Smooth muscle cell (in vitro differentiated cells): ENCODE results near the gene CAPN8. TPM values are rescaled to one million over a fixed set of nuclear protein-coding genes. Genes with fewer than 3 reads are reported as not detected.

Experiments used
- DNase-seq: peaks from one replicate; lab custom pipeline; 2025; ENCODE audit not compliant: unreplicated experiment; lab: John Stamatoyannopoulos, UW
- H2AFZ ChIP-seq: fragments of 200-600 bp; sonication (generic); 2 replicates; pipeline ENCODE4 v1.6.0; 2016; ENCODE audit warnings: antibody characterized with exemption, low read depth, mild to moderate bottlenecking
- H3F3A ChIP-seq: fragments of 200-600 bp; sonication (generic); 2 replicates; pipeline ENCODE4 v1.6.0; 2017; ENCODE audit warnings: antibody characterized with exemption, low read depth
- H3K27ac ChIP-seq: fragments of 200-600 bp; sonication (generic); 2 replicates; pipeline ENCODE4 v1.5.1; 2016; ENCODE audit warnings: low read depth, mild to moderate bottlenecking
- H3K27me3 ChIP-seq: fragments of 200-600 bp; sonication (generic); 2 replicates; pipeline ENCODE4 v1.6.1; 2016; ENCODE audit warnings: low read depth, mild to moderate bottlenecking
- H3K36me3 ChIP-seq: fragments of 200-600 bp; sonication (generic); 2 replicates; pipeline ENCODE4 v1.5.1; 2016; ENCODE audit warnings: low read depth
- H3K4me1 ChIP-seq: fragments of 200-600 bp; sonication (generic); 2 replicates; pipeline ENCODE4 v1.5.1; 2016; ENCODE audit warnings: low read depth
- H3K4me2 ChIP-seq: fragments of 200-600 bp; sonication (generic); 2 replicates; pipeline ENCODE4 v1.6.0; 2016; ENCODE audit warnings: mild to moderate bottlenecking
- H3K4me3 ChIP-seq: fragments of 200-600 bp; sonication (generic); 2 replicates; pipeline ENCODE4 v1.5.1; 2016; ENCODE audit warnings: mild to moderate bottlenecking
- H3K79me2 ChIP-seq: fragments of 200-600 bp; sonication (generic); 2 replicates; pipeline ENCODE4 v1.6.0; 2016; ENCODE audit warnings: low read depth, mild to moderate bottlenecking
- H3K9ac ChIP-seq: fragments of 200-600 bp; sonication (generic); 2 replicates; pipeline ENCODE4 v1.6.0; 2016; ENCODE audit warnings: low read depth
- H3K9me3 ChIP-seq: fragments of 200-600 bp; sonication (generic); replicated peaks from 2 replicates; pipeline ENCODE4 v1.5.1; 2016; ENCODE audit warnings: low read depth
- H4K20me1 ChIP-seq: fragments of 200-600 bp; sonication (generic); 2 replicates; pipeline ENCODE4 v1.6.0; 2016; ENCODE audit warnings: low read depth
- WGBS: methylation state at CpG from one replicate; pipeline ENCODE4 v1.1.7; 2016; ENCODE audit warnings: low lambda C conversion rate; 5-methylcytosine and 5-hydroxymethylcytosine counted together
- polyA plus RNA-seq: library from polyadenylated mRNA; unstranded; fragments of >200 nt; fragmentation: Nextera tagmentation; extraction: Ambion mirVana; gene quantifications from 2 replicates; pipeline ENCODE4 v1.2.1, GENCODE V29; 2016
- total RNA-seq: library from RNA; depleted of rRNA; stranded (reverse); fragments of >200 nt; gene quantifications from 2 replicates; pipeline ENCODE4 v1.2.3, GENCODE V29; 2014
- TF ChIP-seq, protein P1 (sequence below): fragments of 200-600 bp; sonication (generic); IDR thresholded peaks from 2 replicates; pipeline ENCODE4 v1.5.1; 2017; ENCODE audit warnings: borderline replicate concordance, mild to moderate bottlenecking, antibody characterized with exemption; ENCODE audit not compliant: insufficient read depth, poor library complexity, severe bottlenecking

The CAPN8 gene
- total and polyA plus RNA-seq, 2 experiments from 2014 or later = not detected

DNA sequence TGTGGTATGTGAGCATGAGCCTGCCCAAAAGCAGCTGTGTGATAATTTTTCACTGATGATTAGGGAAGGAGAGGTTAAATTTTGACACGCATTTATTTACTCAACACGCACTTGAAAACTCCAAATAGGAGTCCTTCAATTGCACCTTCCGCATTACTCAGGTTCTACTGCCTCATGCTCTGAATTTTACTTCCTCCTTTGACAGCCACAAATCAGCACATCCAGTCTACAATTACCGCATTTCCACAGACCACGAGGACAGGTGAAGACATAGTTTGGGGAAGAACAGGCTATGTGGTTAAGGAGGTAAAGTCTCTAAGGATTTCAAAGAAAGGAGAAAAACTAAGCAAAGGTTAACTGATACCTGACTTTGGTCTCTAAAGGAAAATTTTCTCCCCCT lies 2.6 kb downstream of the CAPN8 start:
- Histone ChIP-seq H3F3A (no peaks in the 10 kb centered on the region), H3K4me2 (no peak overlapping the region), H3K9ac (no peak overlapping the region), H3K27me3 (peaks cover 4% of the 10 kb centered on the region), H2AFZ (no peak overlapping the region), H3K79me2 (no peaks in the 10 kb centered on the region), H3K36me3 (no peaks in the 10 kb centered on the region), H3K27ac (no peak overlapping the region), H3K4me1 (no peaks in the 10 kb centered on the region), H4K20me1 (no peaks in the 10 kb centered on the region), H3K9me3 (no peaks in the 10 kb centered on the region), H3K4me3 (no peak overlapping the region)
- no peak for DNase-seq
- whole genome bisulfite sequencing = 74% methylated on average over 5 of the region's 5 CpGs
- TF ChIP-seq, protein P1, sequence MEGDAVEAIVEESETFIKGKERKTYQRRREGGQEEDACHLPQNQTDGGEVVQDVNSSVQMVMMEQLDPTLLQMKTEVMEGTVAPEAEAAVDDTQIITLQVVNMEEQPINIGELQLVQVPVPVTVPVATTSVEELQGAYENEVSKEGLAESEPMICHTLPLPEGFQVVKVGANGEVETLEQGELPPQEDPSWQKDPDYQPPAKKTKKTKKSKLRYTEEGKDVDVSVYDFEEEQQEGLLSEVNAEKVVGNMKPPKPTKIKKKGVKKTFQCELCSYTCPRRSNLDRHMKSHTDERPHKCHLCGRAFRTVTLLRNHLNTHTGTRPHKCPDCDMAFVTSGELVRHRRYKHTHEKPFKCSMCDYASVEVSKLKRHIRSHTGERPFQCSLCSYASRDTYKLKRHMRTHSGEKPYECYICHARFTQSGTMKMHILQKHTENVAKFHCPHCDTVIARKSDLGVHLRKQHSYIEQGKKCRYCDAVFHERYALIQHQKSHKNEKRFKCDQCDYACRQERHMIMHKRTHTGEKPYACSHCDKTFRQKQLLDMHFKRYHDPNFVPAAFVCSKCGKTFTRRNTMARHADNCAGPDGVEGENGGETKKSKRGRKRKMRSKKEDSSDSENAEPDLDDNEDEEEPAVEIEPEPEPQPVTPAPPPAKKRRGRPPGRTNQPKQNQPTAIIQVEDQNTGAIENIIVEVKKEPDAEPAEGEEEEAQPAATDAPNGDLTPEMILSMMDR = no peak

DNA sequence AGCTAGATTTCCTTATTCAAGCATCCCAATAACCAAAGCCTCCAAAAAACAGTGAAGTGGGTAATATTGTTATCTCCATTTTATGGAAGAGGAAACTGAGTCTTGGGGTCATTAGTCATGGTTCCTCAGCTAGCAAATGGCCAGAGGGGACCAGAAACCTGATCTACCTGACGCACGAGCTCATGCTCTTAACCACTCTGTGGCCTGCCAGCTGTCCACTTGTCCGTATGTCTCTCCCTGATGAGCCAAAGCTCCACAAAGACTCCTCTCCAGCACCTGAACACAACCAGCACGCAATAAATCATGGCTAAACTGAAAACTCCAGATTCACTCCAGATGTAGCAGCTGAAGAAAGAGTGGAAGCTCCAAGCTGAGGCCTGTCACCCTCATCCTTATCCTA lies 5.8 kb downstream of the CAPN8 start:
- Histone ChIP-seq H4K20me1 (no peaks in the 10 kb centered on the region), H2AFZ (no peak overlapping the region), H3K9ac (no peak overlapping the region), H3K9me3 (no peaks in the 10 kb centered on the region), H3F3A (no peaks in the 10 kb centered on the region), H3K36me3 (no peaks in the 10 kb centered on the region), H3K4me2 (no peak overlapping the region), H3K4me3 (no peak overlapping the region), H3K79me2 (no peaks in the 10 kb centered on the region), H3K27ac (no peak overlapping the region), H3K27me3 (peaks cover 4% of the 10 kb centered on the region), H3K4me1 (no peaks in the 10 kb centered on the region)
- 65% methylated on average over 4 of the region's 4 CpGs for WGBS
- TF ChIP-seq, protein P1 = no peak
- no peak for DNase-seq

DNA sequence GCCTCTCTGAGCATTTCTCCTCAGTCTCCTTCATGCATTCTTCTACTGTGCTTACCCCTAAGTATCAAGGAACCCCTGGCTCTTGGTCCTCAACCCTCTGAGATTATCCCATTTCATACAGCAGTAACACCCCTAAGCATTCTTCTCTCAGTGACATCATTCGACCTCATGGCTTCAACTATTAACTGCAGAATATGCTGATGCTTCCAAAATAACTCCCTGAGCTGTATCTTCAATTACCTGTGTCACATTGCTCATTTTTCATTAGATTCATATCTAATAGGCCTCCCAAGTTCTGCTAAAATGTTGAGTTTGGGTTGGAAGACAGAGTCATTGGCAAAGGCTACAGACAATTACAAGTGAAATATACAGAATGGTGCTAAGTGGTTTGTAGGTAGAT lies 7.5 kb downstream of the CAPN8 start:
- no peaks in the 10 kb centered on the region for H4K20me1 ChIP-seq
- no peak overlapping the region for H3K27ac ChIP-seq
- H2AFZ ChIP-seq = no peak overlapping the region
- H3K9ac ChIP-seq = no peak overlapping the region
- peaks cover 4% of the 10 kb centered on the region for H3K27me3 ChIP-seq
- TF ChIP-seq, protein P1 = no peak
- no peaks in the 10 kb centered on the region for H3K79me2 ChIP-seq
- H3K9me3 ChIP-seq = no peaks in the 10 kb centered on the region
- H3F3A ChIP-seq = no peaks in the 10 kb centered on the region
- H3K4me2 ChIP-seq = no peak overlapping the region
- H3K36me3 ChIP-seq = no peaks in the 10 kb centered on the region
- no peak overlapping the region for H3K4me3 ChIP-seq
- no peak for DNase-seq
- H3K4me1 ChIP-seq = peaks cover 2% of the 10 kb centered on the region
- 80% methylated on average over 1 of the region's 1 CpG for WGBS

DNA sequence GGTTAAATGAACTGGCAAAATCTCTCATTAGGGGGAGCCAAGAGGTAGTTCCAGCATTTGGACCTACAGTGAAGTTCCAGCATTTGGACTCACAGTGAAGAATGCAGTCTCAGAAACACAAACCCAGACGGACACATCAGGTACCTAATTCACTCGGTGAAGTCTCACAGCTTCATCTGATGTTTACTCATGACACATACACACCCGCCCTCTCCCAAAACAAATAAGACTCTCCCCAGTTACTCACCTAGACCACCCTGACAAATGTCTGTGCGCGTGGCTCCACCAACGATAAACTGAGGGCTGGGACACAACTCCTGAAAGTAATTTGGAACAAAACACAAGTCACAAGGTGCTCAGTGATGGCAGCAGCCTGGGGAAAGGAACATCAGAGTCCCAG lies 11.4 kb downstream of the CAPN8 start:
- WGBS = 88% methylated on average over 6 of the region's 6 CpGs
- H2AFZ ChIP-seq = no peak overlapping the region
- no peak overlapping the region for H3K9ac ChIP-seq
- TF ChIP-seq, protein P1 = no peak
- no peaks in the 10 kb centered on the region for H3K9me3 ChIP-seq
- no peaks in the 10 kb centered on the region for H3K79me2 ChIP-seq
- H3F3A ChIP-seq = no peaks in the 10 kb centered on the region
- peaks cover 12% of the 10 kb centered on the region for H3K4me1 ChIP-seq
- no peaks in the 10 kb centered on the region for H4K20me1 ChIP-seq
- DNase-seq = no peak
- no peaks in the 10 kb centered on the region for H3K27me3 ChIP-seq
- no peak overlapping the region for H3K4me3 ChIP-seq
- H3K36me3 ChIP-seq = no peaks in the 10 kb centered on the region
- H3K4me2 ChIP-seq = no peak overlapping the region
- no peak overlapping the region for H3K27ac ChIP-seq
